ENCODE data around the gene HSDL1. TPM values are rescaled to one million over a fixed set of nuclear protein-coding genes. Genes with fewer than 3 reads are reported as not detected.

The HSDL1 gene
- total RNA-seq, 4 donors from 2014 or later: 10.5 to 46.4 (median 22.3) TPM

DNA sequence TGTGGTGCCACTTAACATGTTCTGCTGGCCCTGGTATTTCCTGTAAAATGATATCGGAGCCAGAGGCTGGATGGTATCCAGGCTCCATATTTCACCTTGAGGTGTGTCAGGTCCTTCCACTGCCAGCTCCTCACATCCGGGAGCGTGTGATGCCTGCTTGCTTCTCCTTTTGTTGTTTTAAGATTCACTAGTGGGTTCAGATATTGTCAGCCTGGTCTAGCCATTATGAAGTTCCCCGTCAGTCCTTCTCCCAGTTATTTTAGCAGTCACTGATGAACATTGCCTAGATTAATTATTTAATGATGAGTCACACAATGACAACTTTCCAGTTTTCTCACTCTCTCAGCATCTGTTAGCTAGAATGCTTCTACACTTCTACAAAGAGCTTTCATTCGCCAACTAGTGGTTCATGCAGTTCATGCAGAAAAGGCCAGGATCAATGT lies 11.4 kb upstream of the HSDL1 start:
- H3K4me1 ChIP-seq: no peaks in the 10 kb centered on the region
- no peak overlapping the region for H3K27ac ChIP-seq
- no peaks in the 10 kb centered on the region for H3K36me3 ChIP-seq
- no peaks in the 10 kb centered on the region for H3K9me3 ChIP-seq
- no peak for TF ChIP-seq CTCF (IDR thresholded peaks at IDR 0.05)
- no peak for TF ChIP-seq POLR2A (IDR thresholded peaks at IDR 0.05)
- H3K27me3 ChIP-seq: no peaks in the 10 kb centered on the region
- no peak for DNase-seq
- H3K4me3 ChIP-seq: no peak overlapping the region
- intact Hi-C loops (cut with DNase I; ENCODE audit: low total_unique reads): no loop called here

DNA sequence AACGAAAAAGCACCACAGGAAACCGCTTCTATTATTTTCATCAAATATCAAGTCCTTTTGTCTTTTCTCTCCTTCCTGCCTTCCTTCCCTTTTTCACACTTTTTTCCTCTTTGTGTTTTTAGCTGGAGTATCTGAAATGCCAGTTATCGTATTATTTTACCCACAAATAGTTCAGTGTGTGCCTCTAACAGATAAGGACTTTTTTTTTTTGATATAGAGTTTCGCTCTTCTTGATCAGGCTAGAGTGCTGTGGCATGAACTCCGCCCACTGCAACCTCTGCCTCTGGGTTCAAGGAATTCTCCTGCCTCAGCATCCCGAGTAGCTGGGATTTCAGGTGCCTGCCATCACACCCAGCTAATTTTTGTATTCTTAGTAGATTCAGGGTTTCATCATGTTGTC lies 10.8 kb upstream of the HSDL1 start:
- no peaks in the 10 kb centered on the region for H3K4me1 ChIP-seq
- TF ChIP-seq CTCF (IDR thresholded peaks at IDR 0.05): no peak
- TF ChIP-seq POLR2A (IDR thresholded peaks at IDR 0.05): no peak
- no peaks in the 10 kb centered on the region for H3K27me3 ChIP-seq
- no peak overlapping the region for H3K4me3 ChIP-seq
- no peaks in the 10 kb centered on the region for H3K9me3 ChIP-seq
- intact Hi-C loops (cut with DNase I; ENCODE audit: low total_unique reads): no loop called here
- H3K27ac ChIP-seq: no peak overlapping the region
- no peaks in the 10 kb centered on the region for H3K36me3 ChIP-seq
- no peak for DNase-seq

DNA sequence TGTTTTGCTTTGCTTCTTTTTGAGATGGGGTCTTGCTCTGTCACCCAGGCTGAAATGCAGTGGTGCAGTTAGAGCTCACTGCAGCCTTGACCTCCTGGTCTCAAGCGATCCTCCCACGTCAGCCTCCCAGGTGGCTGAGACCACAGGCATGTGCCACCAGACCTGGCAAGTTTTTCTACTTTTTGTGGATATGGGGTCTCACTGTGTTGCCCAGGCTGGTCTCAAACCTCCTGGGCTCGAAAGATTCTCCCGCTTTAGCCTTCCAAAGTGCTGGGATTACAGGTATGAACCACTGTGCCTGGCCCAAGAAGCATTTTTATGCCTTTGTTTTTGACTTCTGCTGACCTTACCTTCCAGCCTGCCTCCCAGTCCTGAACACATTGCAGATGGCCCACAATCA lies 10.2 kb upstream of the HSDL1 start:
- TF ChIP-seq CTCF (IDR thresholded peaks at IDR 0.05) (no peak), POLR2A (IDR thresholded peaks at IDR 0.05) (no peak)
- no peaks in the 10 kb centered on the region for H3K27me3 ChIP-seq
- no peaks in the 10 kb centered on the region for H3K36me3 ChIP-seq
- intact Hi-C loops (cut with DNase I; ENCODE audit: low total_unique reads): no loop called here
- H3K4me3 ChIP-seq: no peak overlapping the region
- H3K9me3 ChIP-seq: no peaks in the 10 kb centered on the region
- H3K27ac ChIP-seq: no peak overlapping the region
- no peaks in the 10 kb centered on the region for H3K4me1 ChIP-seq
- no peak for DNase-seq

DNA sequence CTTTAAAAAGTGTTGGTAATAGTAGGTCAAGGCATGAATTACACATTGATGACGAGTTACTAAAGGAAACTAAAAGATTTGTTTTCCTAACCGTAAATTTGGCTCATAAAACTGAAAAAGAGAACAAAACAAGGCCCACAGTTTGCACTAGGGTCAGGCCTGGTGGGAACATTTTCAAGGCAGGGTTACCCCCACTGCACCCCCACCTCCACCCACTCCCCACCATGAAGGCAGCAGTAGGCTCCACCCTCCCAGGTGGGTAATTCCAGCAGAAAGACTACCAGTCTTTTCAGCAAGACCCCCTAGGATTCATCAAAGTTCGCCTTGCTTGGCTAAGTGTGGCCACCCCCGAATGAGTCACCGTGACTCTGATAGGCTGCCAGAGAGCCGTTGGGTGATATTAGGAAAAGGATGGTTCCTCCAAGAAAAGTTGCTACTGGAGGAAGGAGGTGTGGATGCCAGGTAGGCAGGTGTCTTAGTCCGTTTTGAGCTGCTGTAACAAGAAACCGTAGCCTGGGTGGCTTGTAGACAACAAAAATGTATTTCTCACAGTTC lies 8.8 kb upstream of the HSDL1 start:
- intact Hi-C loops (cut with DNase I; ENCODE audit: low total_unique reads): no loop called here
- H3K27ac ChIP-seq: no peak overlapping the region
- no peak for DNase-seq
- H3K36me3 ChIP-seq: no peaks in the 10 kb centered on the region
- no peaks in the 10 kb centered on the region for H3K27me3 ChIP-seq
- no peak for TF ChIP-seq POLR2A (IDR thresholded peaks at IDR 0.05)
- TF ChIP-seq CTCF (IDR thresholded peaks at IDR 0.05): no peak
- H3K4me1 ChIP-seq: no peaks in the 10 kb centered on the region
- no peak overlapping the region for H3K4me3 ChIP-seq
- no peaks in the 10 kb centered on the region for H3K9me3 ChIP-seq

GRCh38 chr16:84150926-84151325 lies 5.9 kb upstream of the HSDL1 start:
- H3K27ac ChIP-seq: no peak overlapping the region
- intact Hi-C loops (cut with DNase I; ENCODE audit: low total_unique reads): no loop called here
- no peak overlapping the region for H3K4me3 ChIP-seq
- H3K4me1 ChIP-seq: no peaks in the 10 kb centered on the region
- H3K9me3 ChIP-seq: no peaks in the 10 kb centered on the region
- TF ChIP-seq CTCF (IDR thresholded peaks at IDR 0.05) (no peak), POLR2A (IDR thresholded peaks at IDR 0.05) (no peak)
- no peak for DNase-seq
- no peaks in the 10 kb centered on the region for H3K27me3 ChIP-seq
- no peaks in the 10 kb centered on the region for H3K36me3 ChIP-seq
